Sigmoid colon (tissue), 7 donors: ENCODE measurements around the gene FKBP11. TPM values are rescaled to one million over a fixed set of nuclear protein-coding genes. Genes with fewer than 3 reads are reported as not detected.

ENCODE experiments used
- DNase-seq: peaks from one replicate; pipeline ENCODE4 v3.0.0-alpha.2; 2019
- H3K27ac ChIP-seq, 4 donors: fragments of 200-600 bp; sonication (generic); one replicate each; pipeline ENCODE4 v1.5.1; 2016 to 2019; ENCODE audit warnings: mild to moderate bottlenecking in 1 of 4
- H3K27me3 ChIP-seq, 3 donors: fragments of 200-600 bp; sonication (generic); one replicate each; pipeline ENCODE4 v1.5.1; 2019; ENCODE audit warnings: mild to moderate bottlenecking in 1 of 3
- H3K36me3 ChIP-seq, 4 donors: fragments of 200-600 bp; sonication (generic); one replicate each; pipeline ENCODE4 v1.5.1; 2016 to 2019
- H3K4me1 ChIP-seq, 4 donors: fragments of 200-600 bp; sonication (generic); one replicate each; pipeline ENCODE4 v1.5.1; 2017 to 2019
- H3K4me3 ChIP-seq, 4 donors: fragments of 200-600 bp; sonication (generic); one replicate each; pipeline ENCODE4 v1.5.1; 2017 to 2019; ENCODE audit warnings: mild to moderate bottlenecking in 2 of 4, moderate library complexity in 1 of 4
- H3K9me3 ChIP-seq, 4 donors: fragments of 200-600 bp in 3 of 4; sonication (generic) in 3 of 4; one replicate each; pipeline versions ENCODE4 v1.5.1 to v1.6.1; 2013 to 2019
- EP300 ChIP-seq, 4 donors: sonication (generic); formaldehyde crosslinking; IDR thresholded peaks; one replicate each; pipeline ENCODE4 v1.6.1; 2017; ENCODE audit warnings: antibody characterized with exemption in 4 of 4
- POLR2A ChIP-seq, 2 donors: fragments of 450-650 bp; IDR thresholded peaks; one replicate each; pipeline ENCODE4 v1.6.1; 2016; ENCODE audit warnings: antibody characterized with exemption in 2 of 2, mild to moderate bottlenecking in 2 of 2, moderate library complexity in 2 of 2
- POLR2AphosphoS5 ChIP-seq, 4 donors: sonication (generic); formaldehyde crosslinking; IDR thresholded peaks; one replicate each; pipeline ENCODE4 v1.6.1; 2017; ENCODE audit warnings: antibody characterized with exemption in 4 of 4
- WGBS, 2 donors: extraction: QIAGEN DNeasy Blood & Tissue Kit; methylation state at CpG; one replicate each; pipeline ENCODE4 v1.1.7; 2013; 5-methylcytosine and 5-hydroxymethylcytosine counted together
- intact Hi-C: fragments of 100-400 bp; cut with DNase I; formaldehyde crosslinking; loops from one replicate; pipeline ENCODE4 v1.15.1; 2023
- polyA plus RNA-seq, 3 donors: library from polyadenylated mRNA; stranded (reverse); fragments of 200-250 nt; gene quantifications; one replicate each; pipeline ENCODE4 v1.2.3, GENCODE V29; 2013
- total RNA-seq, 4 donors: library from RNA; depleted of rRNA; stranded (reverse); fragments of >200 nt; gene quantifications; one replicate each; pipeline ENCODE4 v1.1.0, GENCODE V29; 2016
- TF ChIP-seq, protein P1 (sequence below), 4 experiments: fragments of 450-650 bp in 3 of 4; fragments of 200-600 bp in 1 of 4; IDR thresholded peaks; one replicate each; pipeline ENCODE4 v1.5.1; 2016 to 2019; ENCODE audit warnings: antibody characterized with exemption in 4 of 4, mild to moderate bottlenecking in 3 of 4, moderate library complexity in 2 of 4
- donor health status: healthy with polysubstance abuse.
- donor health status: Bipolar disorder and iron deficiency.
- donor health status: healthy.

FKBP11 gene
- total and polyA plus RNA-seq, 7 donors, result 4.6 to 50.2 (median 7.5) TPM

DNA sequence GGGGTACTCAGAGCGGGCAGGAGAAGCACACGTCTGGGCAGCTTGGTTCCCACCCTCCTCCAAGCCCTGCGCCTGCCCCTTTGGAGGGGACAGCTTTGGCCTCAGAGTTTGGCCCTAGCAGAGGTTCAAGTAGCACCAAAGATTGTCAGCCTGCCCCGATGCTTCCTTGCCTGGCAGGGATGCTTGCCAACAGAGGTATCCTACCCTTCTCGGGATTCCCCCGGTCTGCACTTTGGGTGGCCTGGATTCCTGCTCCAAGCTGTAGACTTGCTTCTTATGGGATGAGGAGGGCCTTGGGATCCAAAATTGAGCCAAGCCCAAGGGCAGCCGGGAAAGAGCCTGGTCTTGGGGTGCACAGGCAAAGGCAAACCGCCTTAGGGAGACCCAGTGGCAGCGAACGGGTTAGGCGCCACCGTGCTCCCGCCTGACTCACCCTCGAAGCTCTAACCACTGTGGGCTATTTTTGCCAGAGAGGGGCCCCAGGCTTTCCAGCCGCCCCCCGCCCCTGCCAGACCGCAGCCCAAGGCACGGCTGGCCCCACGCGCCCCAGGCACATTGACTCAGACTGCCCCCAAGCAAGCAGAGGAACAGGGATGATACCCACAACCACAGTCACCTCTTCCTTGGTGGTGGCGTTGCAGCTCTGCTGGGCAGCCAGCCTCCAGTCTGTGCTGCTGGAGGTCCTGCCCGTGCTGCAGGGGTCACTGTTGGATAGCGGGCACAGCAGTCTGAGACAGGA lies 47.1 kb upstream of the FKBP11 start:
- 13 to 17% methylated on average over 23 of the region's 23 CpGs for WGBS, 2 donors

GRCh38 chr12:48970702-48971334 lies 45.5 kb upstream of the FKBP11 start:
- Histone ChIP-seq H3K4me3 (peak overlapping the region in 2 of 4 donors; percentile 24 to 26), H3K27me3 (peaks cover 33 to 70% (median 56%) of the 10 kb centered on the region in 3 donors), H3K4me1 (peaks cover 0 to 28% (median 24%) of the 10 kb centered on the region in 4 donors), H3K27ac (peak overlapping the region in 1 of 4 donors; percentile 22), H3K9me3 (no peaks in the 10 kb centered on the region), H3K36me3 (no peaks in the 10 kb centered on the region)
- intact Hi-C loops, result no loop called here
- no peak for DNase-seq
- WGBS, 2 donors, result 11 to 30% methylated on average over 10 of the region's 10 CpGs
- TF ChIP-seq, protein P1, sequence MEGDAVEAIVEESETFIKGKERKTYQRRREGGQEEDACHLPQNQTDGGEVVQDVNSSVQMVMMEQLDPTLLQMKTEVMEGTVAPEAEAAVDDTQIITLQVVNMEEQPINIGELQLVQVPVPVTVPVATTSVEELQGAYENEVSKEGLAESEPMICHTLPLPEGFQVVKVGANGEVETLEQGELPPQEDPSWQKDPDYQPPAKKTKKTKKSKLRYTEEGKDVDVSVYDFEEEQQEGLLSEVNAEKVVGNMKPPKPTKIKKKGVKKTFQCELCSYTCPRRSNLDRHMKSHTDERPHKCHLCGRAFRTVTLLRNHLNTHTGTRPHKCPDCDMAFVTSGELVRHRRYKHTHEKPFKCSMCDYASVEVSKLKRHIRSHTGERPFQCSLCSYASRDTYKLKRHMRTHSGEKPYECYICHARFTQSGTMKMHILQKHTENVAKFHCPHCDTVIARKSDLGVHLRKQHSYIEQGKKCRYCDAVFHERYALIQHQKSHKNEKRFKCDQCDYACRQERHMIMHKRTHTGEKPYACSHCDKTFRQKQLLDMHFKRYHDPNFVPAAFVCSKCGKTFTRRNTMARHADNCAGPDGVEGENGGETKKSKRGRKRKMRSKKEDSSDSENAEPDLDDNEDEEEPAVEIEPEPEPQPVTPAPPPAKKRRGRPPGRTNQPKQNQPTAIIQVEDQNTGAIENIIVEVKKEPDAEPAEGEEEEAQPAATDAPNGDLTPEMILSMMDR (IDR thresholded peaks at IDR 0.05), result no peak
- TF ChIP-seq POLR2AphosphoS5 (IDR thresholded peaks at IDR 0.05) (no peak), POLR2A (IDR thresholded peaks at IDR 0.05) (no peak), EP300 (IDR thresholded peaks at IDR 0.05) (no peak)

More for the DNA sequence above, 47.1 kb upstream of the FKBP11 start:
- Histone ChIP-seq H3K27me3 (peaks cover 33 to 86% (median 65%) of the 10 kb centered on the region in 3 donors), H3K4me1 (peaks cover 0 to 28% (median 24%) of the 10 kb centered on the region in 4 donors), H3K27ac (no peak overlapping the region), H3K9me3 (no peaks in the 10 kb centered on the region), H3K36me3 (no peaks in the 10 kb centered on the region), H3K4me3 (no peak overlapping the region)
- TF ChIP-seq EP300 (IDR thresholded peaks at IDR 0.05) (no peak), POLR2A (IDR thresholded peaks at IDR 0.05) (no peak), POLR2AphosphoS5 (IDR thresholded peaks at IDR 0.05) (no peak)
- TF ChIP-seq, protein P1 (IDR thresholded peaks at IDR 0.05), result no peak
- no peak for DNase-seq
- intact Hi-C loops, result no loop called here

DNA sequence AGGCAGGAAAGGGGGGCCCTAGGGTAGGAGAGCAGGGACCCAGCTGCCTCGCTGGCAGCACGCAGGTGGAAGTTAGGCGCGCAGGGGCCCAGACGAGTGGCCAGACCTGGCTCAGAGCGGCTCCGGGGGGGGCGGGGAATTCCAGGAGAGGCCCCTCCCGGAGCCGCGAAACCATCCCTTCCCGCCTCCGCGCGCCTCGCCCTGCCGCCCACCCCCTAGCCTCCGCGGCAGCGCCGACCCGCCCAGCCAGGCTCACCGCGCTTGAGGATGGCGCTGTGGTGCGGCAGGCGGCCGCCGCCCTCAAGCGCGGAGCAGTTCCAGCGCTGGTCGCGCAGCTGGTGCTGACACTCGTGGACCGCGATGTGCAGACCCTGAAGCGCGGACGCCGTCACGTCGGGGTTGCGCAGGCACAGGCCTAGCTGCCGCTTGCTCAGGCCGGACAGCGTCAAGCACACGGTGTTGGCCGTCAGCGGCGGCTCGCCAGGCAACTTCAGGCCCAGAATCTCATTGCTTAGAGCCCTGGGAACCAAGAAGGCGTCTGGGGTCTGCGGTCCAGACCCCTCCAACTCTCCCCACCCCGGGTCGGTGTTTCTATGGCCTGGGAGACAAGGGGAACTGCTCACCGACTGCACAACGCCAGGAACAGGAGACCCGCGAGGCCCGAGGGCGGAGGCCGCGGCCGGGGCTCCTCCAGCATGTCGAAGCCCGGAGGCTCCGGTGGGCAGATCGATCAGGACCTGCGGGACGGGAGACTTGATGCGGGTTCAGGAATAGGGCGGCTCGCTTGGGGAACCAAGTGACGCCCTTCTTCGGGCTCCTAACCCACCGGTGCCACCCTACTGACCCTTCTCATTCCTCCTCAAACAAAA lies 44.8 kb upstream of the FKBP11 start:
- no peaks in the 10 kb centered on the region for H3K9me3 ChIP-seq
- no peak for TF ChIP-seq EP300 (IDR thresholded peaks at IDR 0.05)
- intact Hi-C loops, result no loop called here
- H3K36me3 ChIP-seq, result no peaks in the 10 kb centered on the region
- H3K4me3 ChIP-seq, result peak overlapping the region in 3 of 4 donors; percentile 5 to 18 (median 18)
- WGBS, 2 donors, result 7% methylated on average over 77 of the region's 77 CpGs
- H3K27me3 ChIP-seq, result peaks cover 33 to 62% (median 54%) of the 10 kb centered on the region in 3 donors
- peaks cover 0 to 28% (median 24%) of the 10 kb centered on the region in 4 donors for H3K4me1 ChIP-seq
- peak overlapping the region in 1 of 4 donors; percentile 22 for H3K27ac ChIP-seq
- no peak for DNase-seq

GRCh38 chr12:48969160-48969771 lies 44.0 kb upstream of the FKBP11 start:
- Histone ChIP-seq H3K27me3 (peaks cover 33 to 54% (median 46%) of the 10 kb centered on the region in 3 donors), H3K4me1 (peaks cover 0 to 28% (median 24%) of the 10 kb centered on the region in 4 donors), H3K36me3 (no peaks in the 10 kb centered on the region), H3K4me3 (no peak overlapping the region), H3K9me3 (no peaks in the 10 kb centered on the region), H3K27ac (peak overlapping the region in 1 of 4 donors; percentile 22)
- intact Hi-C loops, result no loop called here
- TF ChIP-seq, protein P1 (IDR thresholded peaks at IDR 0.05), result no peak
- no peak for TF ChIP-seq POLR2A (IDR thresholded peaks at IDR 0.05)
- TF ChIP-seq POLR2AphosphoS5 (IDR thresholded peaks at IDR 0.05), result no peak
- no peak for TF ChIP-seq EP300 (IDR thresholded peaks at IDR 0.05)
- WGBS, 2 donors, result 30 to 53% methylated on average over 8 of the region's 8 CpGs
- no peak for DNase-seq
